Measurements from ENCODE around the gene ALDH9A1.
"Not testable (repeated sequence)": the region's sequence is repeated elsewhere in the genome, so short reads cannot be mapped to it uniquely, and the experiment has no call there.

ALDH9A1 gene

DNA sequence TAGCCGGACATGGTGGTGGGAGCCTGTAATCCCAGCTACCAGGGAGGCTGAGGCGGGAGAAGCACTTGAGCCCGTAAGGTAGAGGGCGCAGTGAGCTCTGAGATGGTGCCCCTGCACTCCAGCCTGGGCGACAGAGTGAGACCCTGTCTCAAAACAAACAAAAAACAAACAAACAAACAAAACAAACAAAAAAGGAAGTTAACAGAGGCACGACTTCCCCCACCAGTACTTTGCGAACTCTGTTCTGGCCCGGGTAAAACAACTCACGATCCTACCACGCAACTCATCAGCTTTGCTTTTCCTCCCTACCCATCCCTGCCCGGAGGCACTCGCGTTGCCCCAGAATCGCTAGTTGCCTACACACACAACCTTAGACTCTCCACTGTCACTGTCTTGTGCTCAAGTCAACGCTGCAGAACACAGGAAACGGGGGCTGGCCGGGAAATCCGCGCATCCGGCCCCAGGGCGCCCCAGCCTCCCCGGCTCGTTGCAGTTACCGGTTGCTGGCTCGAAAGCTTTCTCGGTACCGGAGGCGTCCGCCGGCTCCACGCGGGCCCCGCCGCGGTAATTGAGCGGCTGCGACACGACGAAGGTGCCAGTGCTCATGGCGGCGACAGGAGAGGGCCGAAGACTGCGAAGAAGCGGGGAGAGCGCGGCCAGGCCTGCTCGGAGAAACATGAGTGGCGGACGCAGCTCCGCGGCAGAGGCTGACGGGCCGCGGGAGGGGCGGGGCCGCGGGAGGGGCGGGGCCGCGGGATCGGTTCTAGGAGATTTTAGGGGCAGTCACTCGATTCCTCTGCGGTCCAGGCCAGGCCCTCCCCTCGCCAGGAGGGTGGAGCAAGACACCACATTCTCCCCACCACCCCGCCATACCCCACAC is at the start of gene ALDH9A1:
TSS of gene ALDH9A1 (minus strand) at position 682 of the 880 bp plus-strand sequence. CDS start at position 678, 4 bp downstream.
- DNase-seq, result peak; percentile 91

DNA sequence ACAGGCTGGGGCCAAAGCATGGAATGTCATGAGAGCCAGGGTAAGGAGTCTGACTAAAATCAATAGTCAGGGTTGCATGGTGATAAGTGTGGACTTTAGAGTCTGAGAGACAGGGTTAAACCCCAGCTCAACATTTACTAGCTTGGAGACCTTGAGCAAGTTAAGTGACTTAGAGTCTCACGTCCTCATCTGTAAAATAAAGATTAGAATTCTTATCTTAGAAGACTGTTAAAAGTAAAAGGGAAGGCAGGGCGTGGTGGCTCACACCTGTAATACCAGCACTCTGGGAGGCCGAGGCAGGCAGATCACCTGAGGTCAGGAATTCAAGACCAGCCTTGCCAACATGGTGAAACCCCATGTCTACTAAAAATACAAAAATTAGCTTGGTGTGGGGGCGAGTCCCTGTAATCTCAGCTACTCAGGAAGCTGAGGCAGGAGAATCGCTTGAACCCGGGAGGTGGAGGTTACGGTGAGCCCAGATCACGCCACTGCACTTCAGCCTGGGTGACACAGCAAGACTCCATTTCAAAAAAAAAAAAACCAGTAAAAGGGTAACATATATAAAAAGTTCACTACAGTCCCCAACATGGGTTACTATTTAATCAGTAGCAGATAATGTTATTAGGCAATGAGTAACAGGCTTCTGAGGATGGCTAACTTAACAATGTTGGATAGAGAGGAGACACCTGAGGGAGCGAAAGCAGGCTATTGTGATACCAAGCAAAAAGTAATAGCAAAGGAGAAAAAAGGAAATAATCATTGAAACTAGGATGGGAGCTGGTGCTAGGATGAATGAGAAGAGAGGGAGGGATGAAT is 49.5 kb upstream of the ALDH9A1 start:
- no peak for DNase-seq

DNA sequence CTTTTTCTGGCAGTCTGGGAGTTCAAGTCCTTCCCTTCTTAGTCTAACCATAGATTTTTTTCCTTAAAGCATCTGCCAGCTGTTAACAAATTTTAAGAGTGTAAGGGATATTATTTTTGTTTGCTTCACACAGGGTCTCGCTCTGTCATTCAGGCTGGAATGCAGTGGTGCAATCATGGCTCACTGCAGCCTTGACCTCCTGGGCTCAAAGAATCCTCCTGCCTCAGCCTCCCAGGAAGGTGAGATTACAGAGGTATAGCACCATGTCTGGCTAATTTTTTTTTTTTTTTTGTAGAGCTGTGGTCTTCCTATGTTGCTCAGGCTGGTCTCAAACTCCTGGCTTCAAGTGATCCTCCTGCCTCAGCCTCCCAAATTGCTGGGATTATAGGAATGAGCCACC is 46.6 kb upstream of the ALDH9A1 start:
- not testable (repeated sequence) for DNase-seq

DNA sequence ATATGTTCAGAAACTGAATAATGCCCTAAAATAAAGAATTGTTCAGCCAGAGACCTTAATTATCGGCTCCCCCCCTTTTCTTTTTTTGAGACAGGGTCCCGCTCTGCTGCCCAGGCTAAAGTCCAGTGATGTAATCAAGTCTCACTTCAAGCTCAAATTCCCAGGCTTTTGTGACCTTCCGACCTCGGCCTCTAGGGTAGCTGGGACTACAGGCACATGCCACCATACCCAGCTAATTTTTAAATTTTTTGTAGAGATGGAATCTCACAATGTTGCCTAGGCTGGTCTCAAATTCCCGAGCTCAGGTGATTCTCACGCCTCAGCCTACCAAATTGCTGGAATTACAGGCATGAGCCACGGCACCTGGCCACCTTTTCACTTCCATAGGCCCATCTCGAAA is 43.8 kb upstream of the ALDH9A1 start:
- DNase-seq, result no peak

DNA sequence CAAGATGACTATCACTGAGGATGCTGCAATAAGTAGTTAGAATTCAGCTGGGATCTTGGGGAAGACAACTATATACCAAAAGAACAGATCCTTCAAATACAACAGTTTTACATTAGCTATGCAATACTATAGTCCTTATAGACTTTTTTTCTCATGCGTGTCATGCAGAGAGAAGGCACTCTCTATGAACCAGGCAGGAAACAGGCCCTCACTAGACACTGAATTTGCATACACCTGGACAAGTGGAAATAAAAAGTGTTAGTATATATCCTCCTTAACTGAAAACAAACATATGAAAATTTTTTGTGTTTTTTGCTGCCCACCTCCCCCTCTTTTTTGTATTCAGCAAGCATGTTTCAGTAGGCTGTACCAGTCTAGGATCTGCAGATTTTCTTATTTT is 40.4 kb upstream of the ALDH9A1 start:
- no peak for DNase-seq

DNA sequence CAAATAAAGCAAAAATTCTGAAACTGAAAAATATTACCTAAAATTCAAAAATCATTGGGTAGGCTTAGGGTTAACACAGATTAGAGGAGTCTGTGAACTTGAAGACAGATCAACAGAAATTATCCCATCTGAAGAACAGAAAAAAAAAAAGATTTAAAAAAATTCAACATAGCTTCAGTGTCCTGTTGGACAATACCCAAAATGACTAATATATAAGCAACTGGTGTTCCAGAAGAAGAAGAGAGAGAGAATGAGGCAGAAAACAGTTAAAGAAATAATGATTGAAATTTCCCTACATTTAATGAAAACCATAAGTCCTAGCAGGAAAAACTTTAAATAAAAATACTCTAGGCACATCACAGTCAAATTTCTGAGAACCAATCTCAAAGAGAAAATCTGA is 38.8 kb upstream of the ALDH9A1 start:
- DNase-seq, result no peak

DNA sequence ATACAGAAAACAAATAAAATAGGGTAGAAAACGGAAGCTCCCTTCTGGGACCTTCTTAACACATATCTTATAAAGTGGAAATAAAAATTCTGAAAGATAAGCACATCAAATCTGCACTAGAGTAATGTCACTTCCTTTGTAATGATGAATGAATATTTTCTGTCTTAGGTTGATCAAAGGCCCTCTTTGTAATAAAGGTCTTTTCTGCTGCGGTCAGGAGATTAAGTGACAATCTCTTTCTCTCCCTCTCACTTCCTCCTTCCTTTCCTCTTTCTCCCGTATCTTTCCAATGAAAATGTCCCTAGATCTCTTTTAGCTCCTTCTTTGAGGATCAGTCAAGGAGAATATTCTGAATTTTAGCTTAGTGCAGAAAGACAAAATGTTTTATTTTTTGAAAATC is 36.5 kb upstream of the ALDH9A1 start:
- DNase-seq, result no peak

DNA sequence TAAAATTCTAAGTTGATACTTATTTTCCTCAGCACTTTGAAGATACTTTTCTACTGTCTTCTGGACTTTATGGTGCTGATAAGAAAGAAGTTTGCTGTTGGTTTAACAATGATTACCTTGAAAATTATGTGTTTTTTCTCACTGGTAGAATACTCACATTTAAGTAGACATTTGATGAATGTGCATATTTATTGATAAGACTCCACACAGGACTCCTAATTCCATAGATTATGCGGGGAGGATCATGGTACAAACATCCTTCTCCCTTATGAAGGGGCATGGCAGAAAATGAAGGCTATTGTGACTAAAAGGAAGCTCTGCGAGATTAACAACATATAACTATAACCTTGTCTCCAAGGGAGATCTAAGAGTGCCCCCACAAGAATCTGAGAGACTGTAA is 28.5 kb upstream of the ALDH9A1 start:
- DNase-seq, result no peak

DNA sequence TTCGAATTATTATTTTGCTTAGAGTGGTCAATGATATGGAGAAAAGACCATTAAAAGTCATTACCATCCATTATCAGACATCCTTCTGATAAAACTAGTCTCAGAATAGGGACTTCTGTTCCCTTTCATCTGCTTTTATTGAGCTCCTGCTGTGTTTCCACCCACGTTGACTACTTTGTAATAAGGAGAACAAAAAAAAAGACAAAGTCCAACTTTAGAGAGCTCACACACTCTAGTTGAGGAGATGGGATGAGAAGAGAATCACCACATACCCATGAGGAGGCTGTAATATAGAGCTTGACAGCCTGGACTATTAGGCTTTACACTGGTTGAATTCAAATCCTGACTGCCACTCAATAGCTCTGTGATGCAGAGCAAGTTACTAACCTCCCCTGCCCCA is 27.8 kb upstream of the ALDH9A1 start:
- no peak for DNase-seq

DNA sequence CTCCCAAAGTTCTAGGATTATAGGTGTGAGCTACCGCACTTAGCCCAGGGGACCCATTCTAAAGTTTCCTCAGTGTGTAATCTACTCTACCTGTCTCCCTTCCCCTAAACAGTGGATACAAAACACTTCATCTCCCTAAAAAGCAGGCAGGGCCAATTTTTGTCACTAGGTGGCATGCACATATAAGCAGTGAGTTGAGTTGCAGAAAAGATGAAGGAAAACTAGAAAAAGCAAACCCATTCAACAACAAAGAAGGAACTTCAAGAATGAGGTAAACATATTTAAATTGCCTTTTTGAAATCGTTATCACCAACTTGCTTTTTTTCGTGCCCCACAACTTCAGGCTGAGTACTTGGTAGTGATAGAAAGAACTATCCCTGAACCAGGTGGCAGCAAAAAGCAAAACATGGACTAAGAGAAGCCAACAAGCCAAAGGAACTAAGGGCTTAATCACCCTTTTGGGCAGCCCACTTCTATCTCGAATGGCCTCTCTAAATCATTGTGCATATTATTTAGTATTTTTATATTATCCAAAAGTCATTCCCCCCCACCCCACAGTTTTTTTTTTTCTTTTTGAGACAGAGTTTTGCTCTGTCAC is 19.7 kb upstream of the ALDH9A1 start:
- DNase-seq, result peak; percentile 28

DNA sequence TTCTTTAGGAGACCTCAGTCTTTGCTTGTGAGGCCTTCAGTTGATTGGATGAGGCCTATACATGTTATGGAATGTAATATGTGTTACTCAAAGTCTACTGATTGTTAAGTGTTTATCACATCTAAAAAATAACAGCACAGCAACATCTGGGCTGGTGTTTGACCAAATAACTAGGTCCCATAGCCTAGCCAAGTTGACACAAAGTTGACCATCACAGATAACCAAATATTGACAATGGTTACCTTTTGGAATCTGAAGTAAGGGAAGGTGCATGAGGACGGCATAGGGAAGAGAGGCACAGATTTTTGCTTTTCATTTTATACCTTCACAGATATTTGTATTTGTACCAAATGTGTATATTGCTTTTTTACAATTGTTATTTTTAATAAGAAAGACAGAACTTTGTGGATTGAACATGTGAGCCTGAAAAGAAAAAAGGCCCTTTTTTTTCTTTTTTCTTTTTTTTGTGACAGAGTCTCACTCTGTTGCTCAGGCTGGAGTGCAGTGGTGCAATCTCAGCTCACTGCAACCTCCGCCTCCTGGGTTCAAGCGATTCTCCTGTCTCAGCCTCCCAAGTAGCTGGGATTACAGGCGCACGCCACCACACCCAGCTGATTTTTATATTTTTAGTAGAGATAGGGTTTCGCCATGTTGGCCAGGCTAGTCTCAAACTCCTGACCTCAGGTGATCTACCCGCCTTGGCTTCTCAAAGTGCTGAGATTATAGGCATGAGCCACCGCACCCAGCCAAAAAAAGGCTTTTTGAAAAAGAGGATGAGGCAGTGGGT is 18.1 kb upstream of the ALDH9A1 start:
- DNase-seq, result not testable (repeated sequence)

DNA sequence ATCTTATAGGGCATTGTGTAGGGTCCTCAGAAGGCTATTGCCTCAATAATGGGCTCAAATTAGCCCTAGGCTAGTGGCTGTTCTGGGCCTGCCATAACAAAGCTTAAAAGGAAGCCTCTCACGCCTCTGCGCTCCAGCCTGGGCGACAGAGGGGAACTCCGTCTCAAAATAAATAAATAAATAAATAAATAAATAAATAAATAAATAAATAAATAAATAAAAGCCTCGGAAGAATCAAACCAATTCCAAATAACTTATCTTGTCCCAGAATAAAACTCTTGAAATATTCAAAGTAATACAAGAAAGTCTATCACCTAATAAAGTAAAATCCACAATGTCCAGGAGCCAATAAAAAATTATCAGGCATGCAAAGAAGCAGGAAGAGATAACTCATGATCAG is 14.4 kb upstream of the ALDH9A1 start:
- DNase-seq, result no peak

DNA sequence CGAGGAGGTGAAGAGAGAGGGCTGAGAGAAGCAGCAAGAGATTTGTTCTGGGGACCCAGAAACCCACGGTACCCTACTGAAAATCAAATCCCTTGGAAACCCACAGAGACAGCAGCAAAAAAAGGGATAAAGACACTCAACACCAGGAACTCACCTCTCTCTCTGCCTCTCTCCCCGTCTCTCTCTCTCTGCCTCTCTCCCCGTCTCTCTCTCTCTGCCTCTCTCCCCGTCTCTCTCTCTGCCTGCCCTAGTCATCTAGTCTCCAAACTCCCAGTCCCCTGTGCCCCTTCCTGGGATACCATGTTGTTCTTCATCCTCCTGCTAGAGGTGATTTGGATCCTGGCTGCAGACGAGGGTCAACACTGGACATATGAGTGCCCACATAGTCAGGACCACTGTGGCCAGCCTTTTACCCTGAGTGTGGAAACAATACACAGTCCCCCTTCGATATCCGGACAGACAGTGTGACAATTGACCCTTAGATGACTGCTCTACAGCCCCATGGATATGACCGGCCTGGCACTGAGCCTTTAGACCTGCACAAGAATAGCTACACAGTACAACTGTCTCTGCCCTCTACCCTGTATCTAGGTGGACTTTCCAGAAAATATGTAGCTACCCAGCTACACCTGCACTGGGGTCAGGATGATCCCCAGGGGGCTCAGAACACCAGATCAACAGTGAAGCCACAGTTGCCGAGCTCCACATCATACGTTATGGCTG is 9.8 kb upstream of the ALDH9A1 start:
- no peak for DNase-seq

DNA sequence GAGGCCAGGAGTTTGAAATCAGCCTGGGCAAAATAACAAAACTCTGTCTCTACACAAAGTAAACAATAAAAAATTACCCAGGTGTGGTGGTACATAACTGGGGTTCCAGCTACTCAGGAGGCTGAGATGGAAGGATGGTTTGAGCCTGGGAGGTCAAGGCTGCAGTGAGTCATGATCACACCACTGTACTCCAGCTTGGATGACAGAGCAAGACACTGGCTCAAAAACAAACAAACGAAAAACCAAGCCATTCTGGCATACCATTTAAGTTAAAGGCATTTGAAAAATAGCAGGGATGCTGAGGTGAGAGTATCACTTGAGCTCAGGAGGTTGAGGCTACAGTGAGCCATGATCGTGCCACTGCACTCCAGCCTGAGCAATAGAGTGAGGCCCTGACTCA is 5.3 kb upstream of the ALDH9A1 start:
- no peak for DNase-seq

DNA sequence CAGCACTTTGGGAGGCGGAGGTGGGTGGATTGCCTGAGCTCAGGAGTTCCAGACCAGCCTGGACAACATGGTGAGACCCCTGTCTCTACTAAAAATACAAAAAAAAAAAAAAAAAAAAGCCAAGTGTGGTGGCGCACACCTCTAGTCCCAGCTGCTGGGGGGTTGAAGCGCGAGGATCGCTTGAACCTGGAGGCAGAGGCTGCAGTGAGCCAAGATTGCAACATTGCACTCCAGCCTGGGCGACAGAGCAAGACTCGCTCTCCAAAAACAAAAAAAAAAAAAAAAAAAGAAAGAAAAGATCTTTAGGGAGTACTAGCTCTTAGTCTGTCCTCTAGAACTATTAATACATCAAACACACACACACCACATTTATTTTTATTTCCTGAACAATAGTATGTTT is 3.6 kb upstream of the ALDH9A1 start:
- DNase-seq, result not testable (repeated sequence)

DNA sequence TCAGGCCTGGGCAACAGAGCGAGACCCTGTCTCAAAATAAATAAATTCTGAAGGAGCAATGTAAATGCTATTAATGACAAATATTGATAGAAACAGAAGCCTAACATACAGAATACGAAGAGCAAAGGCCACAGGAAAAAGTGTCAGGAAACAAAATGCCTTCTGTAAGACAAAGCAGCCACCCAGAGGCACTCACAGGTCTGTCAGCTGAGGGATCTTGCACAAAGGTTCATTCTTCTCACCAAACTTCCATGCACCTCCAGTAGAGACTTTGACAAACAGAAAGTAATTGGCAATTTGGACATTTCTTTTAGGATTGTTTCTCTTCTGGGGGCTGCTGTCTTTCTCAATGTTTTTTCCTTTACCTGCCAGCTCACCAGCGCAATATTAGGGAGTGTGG is 1.2 kb upstream of the ALDH9A1 start:
- no peak for DNase-seq

DNA sequence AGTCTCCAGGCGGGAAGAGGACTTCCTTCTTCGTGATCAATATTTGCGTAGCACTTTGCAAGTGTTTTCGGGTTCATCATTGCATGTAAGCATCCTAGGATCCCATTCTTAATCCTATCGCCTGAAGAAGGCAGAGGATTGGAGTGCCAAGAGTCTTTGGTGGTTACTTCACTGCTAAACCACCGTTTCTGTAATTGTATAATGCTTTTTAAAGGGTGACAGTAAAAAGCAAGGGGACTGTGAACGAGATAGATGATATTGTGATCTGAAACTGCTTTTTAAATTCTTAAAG is 345 bp upstream of the ALDH9A1 start:
- DNase-seq, result no peak

DNA sequence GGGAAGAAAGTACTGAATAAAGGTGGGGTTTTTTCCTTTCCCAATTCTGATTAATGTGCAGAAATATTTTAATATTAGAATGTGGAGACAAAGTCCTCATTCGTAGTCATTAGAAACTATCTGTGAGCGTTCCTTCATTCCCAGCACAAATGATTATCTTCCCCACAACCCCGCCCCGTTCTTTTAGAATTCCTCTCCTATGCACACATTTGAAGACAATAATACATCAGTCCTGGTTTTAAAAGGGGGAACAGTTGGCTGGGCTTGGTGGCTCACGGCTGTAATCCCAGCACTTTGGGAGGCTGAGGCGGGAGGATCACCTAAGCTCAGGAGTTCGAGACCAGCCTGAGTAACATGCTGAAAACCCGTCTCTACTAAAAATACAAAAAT is 876 bp downstream of the ALDH9A1 start:
- no peak for DNase-seq

DNA sequence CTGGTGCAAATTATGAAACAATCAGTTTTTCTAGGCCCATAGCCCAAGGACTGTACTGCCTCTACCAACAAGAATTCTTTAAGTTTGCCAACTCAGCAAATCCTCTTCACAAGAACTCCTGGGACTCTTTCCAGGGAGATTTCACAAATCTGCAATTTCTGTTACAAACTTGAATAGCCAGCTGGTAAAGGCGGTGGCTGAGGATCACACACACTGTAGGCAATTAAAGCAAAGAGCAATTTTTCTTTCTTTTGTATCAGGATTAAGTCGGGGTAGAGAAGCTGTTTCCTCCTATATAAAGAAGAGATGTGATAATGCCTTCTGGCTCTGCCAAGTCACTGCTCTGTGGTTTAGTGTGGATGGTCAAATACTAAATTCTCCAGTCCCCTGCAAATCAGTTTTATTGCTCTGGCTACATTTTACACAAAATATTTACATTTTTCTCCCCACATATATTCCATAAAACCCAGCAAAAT is 1.7 kb downstream of the ALDH9A1 start:
- no peak for DNase-seq

DNA sequence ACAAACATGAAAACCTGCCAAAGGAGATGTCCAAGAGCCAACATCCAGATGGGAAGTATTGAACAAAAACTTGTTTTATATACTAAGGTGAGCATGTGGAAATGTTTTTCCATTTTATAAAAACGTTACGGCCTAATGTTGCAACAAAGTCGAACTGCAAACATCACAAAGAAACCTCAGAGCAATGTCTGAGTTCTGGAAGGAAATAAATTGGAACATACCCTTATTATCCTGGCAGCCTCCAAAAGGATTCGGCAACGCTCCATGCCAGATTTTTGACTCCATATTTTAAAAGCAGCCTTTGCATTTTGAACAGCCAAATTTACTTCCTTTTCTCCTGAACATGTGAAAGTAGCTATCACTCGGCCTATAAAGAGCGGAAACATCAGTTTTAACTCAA is 3.3 kb downstream of the ALDH9A1 start:
- DNase-seq, result no peak

DNA sequence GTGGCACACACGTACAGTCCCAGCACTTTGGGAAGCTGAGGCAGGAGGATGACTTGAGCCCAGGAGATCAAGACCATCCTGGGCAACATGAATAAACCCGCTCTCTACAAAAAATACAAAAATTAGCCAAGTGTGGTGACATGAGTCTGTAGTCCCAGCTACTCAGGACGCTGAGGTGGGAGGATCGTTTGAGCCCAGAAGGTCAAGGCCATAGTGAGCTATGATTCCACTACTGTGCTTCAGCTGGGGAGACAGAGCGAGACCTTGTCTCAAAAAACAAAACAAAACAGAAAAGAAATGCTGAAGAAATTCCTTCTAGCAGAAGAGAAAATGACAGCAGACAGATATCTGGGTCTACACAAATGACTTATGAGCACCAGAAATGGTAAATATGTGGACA is 10.3 kb downstream of the ALDH9A1 start:
- DNase-seq, result no peak

DNA sequence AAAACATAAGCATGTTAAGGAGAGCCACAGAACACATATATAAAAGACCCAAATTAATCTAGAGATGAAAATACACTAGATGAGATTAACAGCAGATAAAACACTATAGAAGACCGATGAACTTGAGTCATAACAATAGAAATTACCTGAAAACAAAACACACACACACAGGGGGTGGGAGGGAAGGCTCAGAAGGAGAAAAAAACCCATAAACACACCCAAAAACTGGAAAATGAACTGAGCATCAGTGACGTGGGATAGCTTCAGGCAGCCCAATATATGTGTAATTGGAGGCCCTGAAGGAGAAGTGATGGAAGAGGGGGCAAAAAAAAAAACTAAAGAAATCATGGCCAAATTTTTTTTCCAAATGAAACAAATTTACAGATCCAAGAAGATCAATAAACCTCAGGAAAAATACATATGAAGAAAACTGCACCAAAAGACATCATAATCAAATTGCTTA is 11.4 kb downstream of the ALDH9A1 start:
- DNase-seq, result no peak
